NCI-H2227 (cell line): ENCODE measurements around the gene FRAS1.
"Not testable (repeated sequence)": the region's sequence is repeated elsewhere in the genome, so short reads cannot be mapped to it uniquely, and the experiment has no call there.

ENCODE experiments used
- DNase-seq: peaks from one replicate; lab custom pipeline; 2025; ENCODE audit not compliant: unreplicated experiment; lab: John Stamatoyannopoulos, UW

Gene FRAS1

GRCh38 chr4:78267790-78268189 is 210.7 kb downstream of the FRAS1 start:
- no peak for DNase-seq

- DNase-seq: no peak
These were observed 211.5 kb downstream of the FRAS1 start for GRCh38 chr4:78268597-78268996.

GRCh38 chr4:78275450-78275849 is 218.3 kb downstream of the FRAS1 start:
- not testable (repeated sequence) for DNase-seq

- DNase-seq: no peak
These were observed 229.2 kb downstream of the FRAS1 start for GRCh38 chr4:78286281-78286680.

GRCh38 chr4:78288327-78288726 is 231.2 kb downstream of the FRAS1 start:
- DNase-seq: no peak

GRCh38 chr4:78291277-78291676 is 234.2 kb downstream of the FRAS1 start:
- DNase-seq: no peak

GRCh38 chr4:78292341-78292740 is 235.2 kb downstream of the FRAS1 start:
- DNase-seq: no peak

GRCh38 chr4:78292856-78293255 is 235.7 kb downstream of the FRAS1 start:
- DNase-seq: no peak

GRCh38 chr4:78293348-78293747 is 236.2 kb downstream of the FRAS1 start:
- DNase-seq: no peak

GRCh38 chr4:78293821-78294301 is 236.7 kb downstream of the FRAS1 start:
- DNase-seq: no peak

- DNase-seq: no peak
These were observed 239.1 kb downstream of the FRAS1 start for GRCh38 chr4:78296261-78296660.

GRCh38 chr4:78297116-78297800 is 240.1 kb downstream of the FRAS1 start:
- no peak for DNase-seq

- no peak for DNase-seq
These were observed 241.5 kb downstream of the FRAS1 start for GRCh38 chr4:78298618-78299017.

- no peak for DNase-seq
These were observed 242.4 kb downstream of the FRAS1 start for GRCh38 chr4:78299565-78299972.

GRCh38 chr4:78307263-78307662 is 250.1 kb downstream of the FRAS1 start:
- not testable (repeated sequence) for DNase-seq

- no peak for DNase-seq
These were observed 251.4 kb downstream of the FRAS1 start for GRCh38 chr4:78308517-78308916.

- DNase-seq: no peak
These were observed 252.2 kb downstream of the FRAS1 start for GRCh38 chr4:78309352-78309751.

GRCh38 chr4:78310007-78310739 is 253.1 kb downstream of the FRAS1 start:
- DNase-seq: no peak

- no peak for DNase-seq
These were observed 253.6 kb downstream of the FRAS1 start for GRCh38 chr4:78310740-78311115.

- no peak for DNase-seq
These were observed 254.2 kb downstream of the FRAS1 start for GRCh38 chr4:78311306-78311705.

GRCh38 chr4:78312989-78313753 is 256.0 kb downstream of the FRAS1 start:
- DNase-seq: no peak

- DNase-seq: no peak
These were observed 256.6 kb downstream of the FRAS1 start for GRCh38 chr4:78313754-78314120.
